A549 (cell line): ENCODE measurements around the gene ZNF692. TPM values are rescaled to one million over a fixed set of nuclear protein-coding genes. Genes with fewer than 3 reads are reported as not detected.

ENCODE experiments used
- ATAC-seq, 2 experiments: fragments of 200-7000 bp in 1 of 2; fragments of >200 bp in 1 of 2; cut with Nextera tagmentation in 1 of 2; cut with Tn5 transposase in 1 of 2; 3 replicates each; pipeline versions ENCODE4 v1.8.0 to v1.9.1; 2018 to 2020; ENCODE audit warnings: mild to moderate bottlenecking in 1 of 2, moderate library complexity in 1 of 2
- CTCF ChIA-PET: fragments of 300-600 bp; sonication (Branson Sonifier 250); formaldehyde crosslinking; extraction: SDS; loops from one replicate; lab custom pipeline; 2021; ENCODE audit warnings: antibody characterized with exemption, inconsistent platforms; lab: Yijun Ruan, JAX
- POLR2A ChIA-PET: fragments of 350-600 bp; formaldehyde crosslinking; extraction: SDS; loops from one replicate; lab custom pipeline; 2021; ENCODE audit warnings: antibody characterized with exemption, inconsistent platforms; lab: Yijun Ruan, JAX
- DNase-seq, 2 experiments: peaks; one replicate each; pipeline versions ENCODE4 v3.0.0 to v3.0.0-alpha.2; 2011 to 2016; ENCODE audit warnings: low read depth in 1 of 2, low spot score in 1 of 2
- FAIRE-seq: peaks from 2 replicates; lab custom pipeline; 2011; peaks lifted over from hg19 to GRCh38; lab: Jason Lieb, UNC
- H3K27ac ChIP-seq, 2 experiments: fragments of >200 bp; sonication (Bioruptor Twin); formaldehyde crosslinking; 3 replicates each; pipeline ENCODE4 v1.5.1; 2016 to 2017
- H3K4me1 ChIP-seq: fragments of >200 bp; sonication (Bioruptor Twin); formaldehyde crosslinking; 3 replicates; pipeline ENCODE4 v1.6.1; 2016
- H3K4me2 ChIP-seq: fragments of >200 bp; sonication (Bioruptor Twin); formaldehyde crosslinking; 3 replicates; pipeline ENCODE4 v1.6.1; 2016
- H3K4me3 ChIP-seq: fragments of >200 bp; sonication (Bioruptor Twin); formaldehyde crosslinking; 3 replicates; pipeline ENCODE4 v1.5.1; 2016
- H3K9me3 ChIP-seq: fragments of >200 bp; sonication (Bioruptor Twin); formaldehyde crosslinking; 3 replicates; pipeline ENCODE4 v1.6.1; 2016
- BCL3 ChIP-seq: fragments of >200 bp; sonication (Bioruptor Twin); formaldehyde crosslinking; IDR thresholded peaks from 3 replicates; pipeline ENCODE4 v1.6.1; 2016
- CEBPB ChIP-seq, 2 experiments: fragments of >200 bp in 1 of 2; sonication (Bioruptor Twin) in 1 of 2; formaldehyde crosslinking in 1 of 2; IDR thresholded peaks; 2 replicates each; pipeline ENCODE4 v1.6.1; 2012 to 2016
- CHD4 ChIP-seq: fragments of 200-600 bp; sonication (generic); IDR thresholded peaks from 2 replicates; pipeline ENCODE4 v1.6.1; 2016; ENCODE audit warnings: antibody characterized with exemption, mild to moderate bottlenecking, borderline replicate concordance
- EHF ChIP-seq: fragments of 250-450 bp; sonication (Bioruptor Pico); IDR thresholded peaks from 2 replicates; pipeline ENCODE4 v1.5.0; 2020; ENCODE audit warnings: mild to moderate bottlenecking
- EHMT2 ChIP-seq: fragments of 200-600 bp; sonication (generic); IDR thresholded peaks from 2 replicates; pipeline ENCODE4 v1.6.1; 2016; ENCODE audit warnings: antibody characterized with exemption, low read depth, mild to moderate bottlenecking, moderate library complexity
- ELK1 ChIP-seq: fragments of 150-350 bp; IDR thresholded peaks from 2 replicates; pipeline ENCODE4 v1.6.1; 2014; ENCODE audit warnings: low read depth, mild to moderate bottlenecking, low read length
- EP300 ChIP-seq, 2 experiments: fragments of >200 bp; sonication (Bioruptor Twin); formaldehyde crosslinking; IDR thresholded peaks; 2 replicates in 1 of 2; 3 replicates in 1 of 2; pipeline ENCODE4 v1.6.1; 2016 to 2017
- HOXB13 ChIP-seq: fragments of 250-450 bp; sonication (Bioruptor Pico); IDR thresholded peaks from 2 replicates; pipeline ENCODE4 v1.5.0; 2020; ENCODE audit warnings: low read depth, mild to moderate bottlenecking, moderate library complexity
- JUNB ChIP-seq: fragments of >200 bp; sonication (Bioruptor Twin); formaldehyde crosslinking; IDR thresholded peaks from 2 replicates; pipeline ENCODE4 v1.6.1; 2016
- MAFK ChIP-seq: fragments of 450-650 bp; IDR thresholded peaks from 2 replicates; pipeline ENCODE4 v1.6.1; 2014; ENCODE audit not compliant: partially characterized antibody
- MAX ChIP-seq: IDR thresholded peaks from 2 replicates; pipeline ENCODE4 v1.6.1; 2012
- RAD21 ChIP-seq, 2 experiments: fragments of >200 bp in 1 of 2; sonication (Bioruptor Twin) in 1 of 2; formaldehyde crosslinking in 1 of 2; IDR thresholded peaks in 1 of 2; conservative IDR thresholded peaks in 1 of 2; 2 replicates in 1 of 2; 3 replicates in 1 of 2; pipeline ENCODE4 v1.6.1; 2012 to 2018; ENCODE audit warnings: inconsistent platforms in 1 of 2
- RNF2 ChIP-seq: fragments of 200-600 bp; sonication (generic); IDR thresholded peaks from 2 replicates; pipeline ENCODE4 v1.6.1; 2016; ENCODE audit warnings: low read depth, mild to moderate bottlenecking, antibody characterized with exemption, moderate library complexity, borderline replicate concordance
- SMC3 ChIP-seq: fragments of >200 bp; sonication (Bioruptor Twin); formaldehyde crosslinking; IDR thresholded peaks from 3 replicates; pipeline ENCODE4 v1.6.1; 2018; ENCODE audit warnings: inconsistent platforms
- ZC3H11A ChIP-seq: fragments of 450-650 bp; IDR thresholded peaks from 2 replicates; pipeline ENCODE4 v1.6.1; 2014; ENCODE audit warnings: antibody characterized with exemption, mild to moderate bottlenecking
- ZNF302 ChIP-seq: fragments of 250-450 bp; sonication (Bioruptor Pico); IDR thresholded peaks from 2 replicates; pipeline ENCODE4 v1.9.0; 2021; ENCODE audit warnings: inconsistent platforms, mild to moderate bottlenecking, moderate library complexity
- WGBS: methylation state at CpG from one replicate; pipeline ENCODE4 v1.1.6; 2017; ENCODE audit errors: missing lambda C conversion rate; 5-methylcytosine and 5-hydroxymethylcytosine counted together
- polyA plus RNA-seq, 4 experiments: library from polyadenylated mRNA; depleted of rRNA in 3 of 4; stranded (reverse); fragments of >200 nt; fragmentation: RNase III in 1 of 4; extraction: RNeasy Plus Mini Kit Qiagen cat#74134 plus additional on column Dnase treatment in 1 of 4; gene quantifications; 2 replicates in 3 of 4; 3 replicates in 1 of 4; pipeline ENCODE4 v1.2.3, GENCODE V29; 2011 to 2017
- TF ChIP-seq, protein P1 (sequence below): fragments of >200 bp; sonication (Bioruptor Twin); formaldehyde crosslinking; IDR thresholded peaks from 3 replicates; pipeline ENCODE4 v1.5.1; 2016
- TF ChIP-seq, protein P2 (sequence below): IDR thresholded peaks from 2 replicates; pipeline ENCODE4 v1.6.1; 2012; ENCODE audit warnings: low read depth, borderline replicate concordance
- TF ChIP-seq, protein P3 (sequence below): fragments of 450-650 bp; IDR thresholded peaks from 2 replicates; pipeline ENCODE4 v1.6.1; 2014; ENCODE audit warnings: antibody characterized with exemption

Gene ZNF692
- polyA plus RNA-seq, 2 of the 4 experiments (the other 2 are of a cell fraction), result 19.8 to 46.8 TPM

GRCh38 chr1:248841702-248842395, 17.0 kb downstream of the ZNF692 start:
- 71% methylated on average over 12 of the region's 12 CpGs for WGBS
- ATAC-seq, result no peak
- FAIRE-seq, result no peak
- Histone ChIP-seq H3K27ac (no peak overlapping the region), H3K4me2 (no peak overlapping the region), H3K9me3 (no peaks in the 10 kb centered on the region), H3K4me3 (no peak overlapping the region), H3K4me1 (peaks cover 10% of the 10 kb centered on the region; the same call in 2 of the 3 replicates)
- CTCF ChIA-PET, result interaction anchor here (0.6 to 6.7 kb wide), 10 partner anchors 9 to 84 kb away, joined by 3 to 46 read pairs (median 4); partner anchors contain the start of gene ZNF692
- POLR2A ChIA-PET, result interaction anchor here (1.5 kb wide), 1 partner anchor 17 kb away, joined by 4 read pairs; the partner anchor contains the start of gene ZNF692
- peak in 1 of 2 experiments; percentile 55 for DNase-seq
- TF ChIP-seq EHF (CRISPR knock-in tag) (no peak), JUNB (no peak), EP300 (IDR thresholded peaks at IDR 0.05) (no peak), RNF2 (no peak), SMC3 (0 out of 3 replicates have a peak, but pooled peaks have one; percentile 10), RAD21 (conservative IDR thresholded peaks at IDR 0.05 in 1 of 2, IDR thresholded peaks at IDR 0.05 in 1 of 2) (peak; percentile 37 to 67; a peak in 3 of 5 replicates), BCL3 (no peak), EHMT2 (no peak)
- TF ChIP-seq, protein P1, sequence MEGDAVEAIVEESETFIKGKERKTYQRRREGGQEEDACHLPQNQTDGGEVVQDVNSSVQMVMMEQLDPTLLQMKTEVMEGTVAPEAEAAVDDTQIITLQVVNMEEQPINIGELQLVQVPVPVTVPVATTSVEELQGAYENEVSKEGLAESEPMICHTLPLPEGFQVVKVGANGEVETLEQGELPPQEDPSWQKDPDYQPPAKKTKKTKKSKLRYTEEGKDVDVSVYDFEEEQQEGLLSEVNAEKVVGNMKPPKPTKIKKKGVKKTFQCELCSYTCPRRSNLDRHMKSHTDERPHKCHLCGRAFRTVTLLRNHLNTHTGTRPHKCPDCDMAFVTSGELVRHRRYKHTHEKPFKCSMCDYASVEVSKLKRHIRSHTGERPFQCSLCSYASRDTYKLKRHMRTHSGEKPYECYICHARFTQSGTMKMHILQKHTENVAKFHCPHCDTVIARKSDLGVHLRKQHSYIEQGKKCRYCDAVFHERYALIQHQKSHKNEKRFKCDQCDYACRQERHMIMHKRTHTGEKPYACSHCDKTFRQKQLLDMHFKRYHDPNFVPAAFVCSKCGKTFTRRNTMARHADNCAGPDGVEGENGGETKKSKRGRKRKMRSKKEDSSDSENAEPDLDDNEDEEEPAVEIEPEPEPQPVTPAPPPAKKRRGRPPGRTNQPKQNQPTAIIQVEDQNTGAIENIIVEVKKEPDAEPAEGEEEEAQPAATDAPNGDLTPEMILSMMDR, result peak; percentile 37; the same call in 2 of the 3 replicates
- TF ChIP-seq, protein P2, sequence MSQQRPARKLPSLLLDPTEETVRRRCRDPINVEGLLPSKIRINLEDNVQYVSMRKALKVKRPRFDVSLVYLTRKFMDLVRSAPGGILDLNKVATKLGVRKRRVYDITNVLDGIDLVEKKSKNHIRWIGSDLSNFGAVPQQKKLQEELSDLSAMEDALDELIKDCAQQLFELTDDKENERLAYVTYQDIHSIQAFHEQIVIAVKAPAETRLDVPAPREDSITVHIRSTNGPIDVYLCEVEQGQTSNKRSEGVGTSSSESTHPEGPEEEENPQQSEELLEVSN, result no peak

GRCh38 chr1:248840946-248841345, 17.9 kb downstream of the ZNF692 start:
- ATAC-seq, result no peak
- H3K4me2 ChIP-seq, result no peak overlapping the region
- FAIRE-seq, result no peak
- CTCF ChIA-PET, result interaction anchor here (1.2 to 6.7 kb wide), 6 partner anchors 9 to 32 kb away, joined by 3 to 48 read pairs (median 11); partner anchors contain the start of genes SH3BP5L and ZNF692
- DNase-seq, result no peak
- TF ChIP-seq HOXB13 (CRISPR knock-in tag) (no peak), CEBPB (IDR thresholded peaks at IDR 0.05) (no peak), EP300 (IDR thresholded peaks at IDR 0.05) (no peak), ZNF302 (CRISPR knock-in tag) (no peak)
- H3K27ac ChIP-seq, result no peak overlapping the region
- H3K4me1 ChIP-seq, result peaks cover 10% of the 10 kb centered on the region; the same call in 2 of the 3 replicates
- 83% methylated on average over 4 of the region's 4 CpGs for WGBS
- H3K9me3 ChIP-seq, result no peaks in the 10 kb centered on the region
- POLR2A ChIA-PET, result interaction anchor here (1.5 kb wide), 1 partner anchor 18 kb away, joined by 4 read pairs; the partner anchor contains the start of gene ZNF692
- no peak overlapping the region for H3K4me3 ChIP-seq

DNA sequence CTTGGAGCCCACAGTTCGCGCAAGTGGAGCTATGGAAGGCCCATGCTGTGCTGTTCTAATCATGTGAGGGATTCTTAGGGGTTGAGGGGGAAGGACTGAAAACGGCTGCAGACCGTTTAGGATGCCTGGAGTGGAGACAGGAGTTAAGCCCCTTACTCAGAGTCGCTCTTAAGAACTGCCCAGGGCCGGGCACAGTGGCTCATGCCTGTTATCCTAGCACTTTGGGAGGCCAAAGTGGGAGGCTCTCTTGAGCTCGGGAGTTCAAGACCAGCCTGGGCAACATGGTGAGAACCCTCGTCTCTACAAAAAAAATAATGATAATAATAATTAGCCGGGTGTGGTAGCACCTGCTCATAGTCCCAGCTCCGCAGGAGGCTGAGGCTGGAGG, 19.7 kb downstream of the ZNF692 start:
- no peak for ATAC-seq
- H3K27ac ChIP-seq, result peak overlapping the region; percentile 94 to 95
- CTCF ChIA-PET, result interaction anchor here (4.8 to 6.7 kb wide), 2 partner anchors 12 to 20 kb away, joined by 46 to 48 read pairs; partner anchors contain the start of genes SH3BP5L and ZNF692

More for the DNA sequence above, 19.7 kb downstream of the ZNF692 start:
- peak overlapping the region; percentile 88 for H3K4me3 ChIP-seq
- no peaks in the 10 kb centered on the region for H3K9me3 ChIP-seq
- POLR2A ChIA-PET, result interaction anchor here (2.8 to 3.5 kb wide), 3 partner anchors 11 to 20 kb away, joined by 44 to 60 read pairs (median 53); partner anchors contain the start of genes SH3BP5L and ZNF692
- no peak for DNase-seq
- 5% methylated on average over 10 of the region's 10 CpGs for WGBS
- H3K4me2 ChIP-seq, result peak overlapping the region; percentile 59
- TF ChIP-seq MAX, result no peak
- TF ChIP-seq, protein P3, sequence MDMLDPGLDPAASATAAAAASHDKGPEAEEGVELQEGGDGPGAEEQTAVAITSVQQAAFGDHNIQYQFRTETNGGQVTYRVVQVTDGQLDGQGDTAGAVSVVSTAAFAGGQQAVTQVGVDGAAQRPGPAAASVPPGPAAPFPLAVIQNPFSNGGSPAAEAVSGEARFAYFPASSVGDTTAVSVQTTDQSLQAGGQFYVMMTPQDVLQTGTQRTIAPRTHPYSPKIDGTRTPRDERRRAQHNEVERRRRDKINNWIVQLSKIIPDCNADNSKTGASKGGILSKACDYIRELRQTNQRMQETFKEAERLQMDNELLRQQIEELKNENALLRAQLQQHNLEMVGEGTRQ, result peak; percentile 9; the same call in 1 of the 2 replicates
- no peak for TF ChIP-seq ZC3H11A
- no peak for TF ChIP-seq ZNF302 (CRISPR knock-in tag)
- no peak for TF ChIP-seq CHD4
- TF ChIP-seq ELK1, result no peak
- TF ChIP-seq MAFK, result no peak
- TF ChIP-seq JUNB, result no peak
- H3K4me1 ChIP-seq, result peaks cover 10% of the 10 kb centered on the region; the same call in 2 of the 3 replicates
- no peak for FAIRE-seq
